HG03565 (cell line): ENCODE measurements around the gene RAF1.

Experiments
- ATAC-seq: cut with Tn5 transposase; IDR thresholded peaks from one replicate; pipeline ENCODE4 v1.9.1; 2021; ENCODE audit warnings: mild to moderate bottlenecking, moderate library complexity; ENCODE audit not compliant: unreplicated experiment

Gene RAF1

GRCh38 chr3:12593473-12593872 is 70.4 kb downstream of the RAF1 start:
- no peak for ATAC-seq

DNA sequence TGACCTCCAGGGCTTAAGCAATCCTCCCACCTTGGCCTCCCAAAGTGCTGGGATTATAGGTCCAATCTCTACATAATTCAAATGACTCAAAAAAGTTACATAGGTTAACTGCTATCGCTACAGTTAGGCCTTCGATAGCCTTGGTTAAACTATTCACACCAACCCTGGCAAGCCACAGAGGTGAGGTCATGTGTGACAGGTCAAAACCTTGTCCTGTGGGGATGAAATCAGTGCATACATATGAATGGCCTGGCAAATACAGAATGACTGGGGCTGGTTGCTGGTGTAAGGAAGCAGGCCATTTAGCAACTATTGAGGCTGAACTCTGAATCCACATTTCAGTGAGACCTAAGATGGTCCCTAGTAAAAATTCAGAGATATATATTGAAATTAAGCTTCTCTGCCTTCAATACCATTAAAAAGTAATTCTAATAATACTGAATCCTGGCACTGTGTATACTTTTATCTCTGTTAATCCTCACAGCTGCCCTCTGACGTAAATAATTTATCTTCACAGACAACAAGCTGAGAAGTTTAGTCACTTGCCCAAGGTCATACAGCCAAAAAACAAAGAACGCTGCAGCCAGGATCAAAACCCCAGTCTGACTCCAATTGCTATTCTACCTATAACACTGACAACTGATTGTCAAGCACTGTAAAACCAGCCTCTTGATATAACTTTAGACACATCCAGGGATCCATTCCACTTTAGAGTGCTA is 71.8 kb downstream of the RAF1 start:
- no peak for ATAC-seq

GRCh38 chr3:12591456-12591855 is 72.5 kb downstream of the RAF1 start:
- ATAC-seq: no peak

GRCh38 chr3:12590096-12590495 is 73.8 kb downstream of the RAF1 start:
- no peak for ATAC-seq

- ATAC-seq: no peak
These were observed 75.6 kb downstream of the RAF1 start for GRCh38 chr3:12588039-12589009.

DNA sequence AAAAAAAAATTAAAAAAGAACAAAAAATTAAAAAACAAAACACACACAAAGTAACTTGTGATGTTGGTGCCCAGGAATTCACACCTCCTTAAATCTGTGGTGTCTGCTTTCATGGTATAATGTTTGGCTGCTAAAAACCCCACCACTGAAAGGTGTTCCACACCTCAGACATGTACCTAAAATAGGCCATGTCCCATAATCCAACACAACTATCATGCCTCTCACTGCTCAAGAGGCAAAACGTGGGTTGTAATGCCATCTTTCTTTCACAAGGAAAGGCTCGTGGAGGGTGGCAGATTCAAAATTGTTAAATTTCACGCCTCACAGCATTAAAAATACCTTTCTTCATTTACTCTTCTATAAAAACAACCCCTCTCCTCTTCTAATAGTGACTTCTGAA is 77.5 kb downstream of the RAF1 start:
- no peak for ATAC-seq

DNA sequence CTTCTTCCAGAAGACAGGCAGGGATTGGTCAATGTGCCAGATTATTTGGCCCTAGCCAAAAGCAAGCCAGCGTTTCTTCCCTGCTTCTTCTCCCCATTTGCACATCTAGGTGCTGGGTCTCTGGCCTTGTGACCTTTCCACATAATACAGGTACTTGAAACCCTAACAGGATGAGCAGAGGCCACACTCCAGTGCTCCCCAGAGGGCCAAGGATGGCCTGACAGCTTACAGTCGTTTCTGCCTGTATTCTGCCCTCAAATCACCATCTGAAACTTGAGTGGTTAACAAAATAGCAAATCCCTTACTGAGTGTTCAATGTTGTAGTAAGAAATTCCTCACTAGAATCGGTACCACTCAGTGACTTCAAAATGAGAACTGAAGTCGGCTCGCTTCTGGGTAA is 77.9 kb downstream of the RAF1 start:
- no peak for ATAC-seq

DNA sequence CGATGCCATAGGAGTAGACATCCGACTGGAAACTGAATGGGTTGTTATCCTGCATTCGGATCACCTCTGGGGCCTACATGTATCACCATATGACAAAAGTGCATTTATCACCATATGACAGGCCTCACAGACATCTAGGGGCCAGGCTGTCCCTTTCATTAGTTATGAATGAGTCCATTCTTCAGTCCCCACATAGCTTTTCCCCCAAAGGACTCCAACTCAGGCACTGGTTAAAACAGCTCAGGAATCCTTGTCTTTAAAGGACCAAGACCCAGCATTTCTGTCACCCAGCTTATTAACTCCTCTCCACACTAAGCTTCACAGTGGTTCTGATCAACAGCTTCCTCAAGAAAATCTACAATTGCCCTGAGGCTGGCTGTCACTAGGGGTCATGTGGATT is 78.7 kb downstream of the RAF1 start:
- no peak for ATAC-seq

GRCh38 chr3:12584083-12584482 is 79.8 kb downstream of the RAF1 start:
- no peak for ATAC-seq

DNA sequence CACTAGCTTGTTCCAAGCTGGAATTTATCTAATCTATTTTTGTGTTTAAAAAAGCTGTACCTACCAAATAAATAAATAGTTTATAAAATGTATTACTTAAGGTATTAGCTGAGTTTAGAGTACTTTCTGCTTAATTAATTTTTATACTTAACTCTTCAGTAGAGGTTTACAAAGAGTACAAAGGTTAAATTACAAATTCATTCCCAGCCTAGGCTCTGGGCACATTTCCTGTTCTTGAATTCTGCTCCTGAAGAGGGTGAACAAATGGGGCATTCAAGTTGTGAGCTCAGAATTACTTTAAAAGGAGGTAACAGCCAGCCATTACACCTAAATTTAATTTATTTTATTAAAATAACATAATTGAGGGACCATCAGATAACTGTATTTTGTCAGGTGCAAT is 80.6 kb downstream of the RAF1 start:
- no peak for ATAC-seq

DNA sequence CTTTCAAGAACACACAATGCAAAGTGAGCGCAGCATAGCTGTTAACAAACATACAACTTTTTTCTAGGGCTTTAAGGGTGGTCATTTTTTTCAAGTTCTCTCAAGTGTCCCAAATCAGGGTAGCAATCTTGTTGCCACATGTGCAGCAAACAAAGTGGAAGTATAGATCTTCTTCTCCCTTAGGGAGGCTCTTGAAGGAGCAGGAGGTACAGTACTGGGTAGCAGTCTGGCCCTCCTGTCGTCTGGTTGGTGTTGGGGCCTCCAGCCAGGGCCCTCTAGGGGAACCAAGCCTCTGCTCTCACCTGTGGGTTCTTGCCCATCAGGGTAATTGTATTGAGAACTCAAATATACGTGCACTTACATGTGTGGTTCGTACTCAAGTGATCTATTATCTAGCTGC is 81.2 kb downstream of the RAF1 start:
- ATAC-seq: no peak

DNA sequence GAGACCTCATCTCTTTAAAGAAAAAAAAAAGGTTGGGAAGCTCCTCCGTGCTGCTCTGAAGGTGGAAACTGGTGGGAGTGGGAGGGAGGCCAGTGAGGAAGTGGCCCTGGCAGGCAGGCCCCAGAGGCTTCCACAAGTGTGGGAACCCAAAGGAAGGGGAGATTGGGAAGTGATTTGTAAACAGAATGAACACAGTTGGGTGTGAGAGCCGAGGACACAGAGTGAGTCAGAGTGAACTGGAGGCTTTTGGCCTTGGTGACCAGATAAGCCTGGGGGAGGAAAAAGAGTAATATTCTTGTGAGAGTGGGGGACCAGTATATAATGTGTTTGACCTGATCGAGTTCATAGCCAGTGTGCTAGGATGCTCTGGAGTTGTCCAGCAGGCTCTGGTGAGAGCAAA is 84.0 kb downstream of the RAF1 start:
- no peak for ATAC-seq

GRCh38 chr3:12579456-12579855 is 84.5 kb downstream of the RAF1 start:
- no peak for ATAC-seq

- no peak for ATAC-seq
These were observed 85.2 kb downstream of the RAF1 start for GRCh38 chr3:12578742-12579141.

- no peak for ATAC-seq
These were observed 86.5 kb downstream of the RAF1 start for GRCh38 chr3:12577379-12577778.

- no peak for ATAC-seq
These were observed 89.3 kb downstream of the RAF1 start for GRCh38 chr3:12574661-12575060.

GRCh38 chr3:12574131-12574530 is 89.8 kb downstream of the RAF1 start:
- ATAC-seq: no peak

DNA sequence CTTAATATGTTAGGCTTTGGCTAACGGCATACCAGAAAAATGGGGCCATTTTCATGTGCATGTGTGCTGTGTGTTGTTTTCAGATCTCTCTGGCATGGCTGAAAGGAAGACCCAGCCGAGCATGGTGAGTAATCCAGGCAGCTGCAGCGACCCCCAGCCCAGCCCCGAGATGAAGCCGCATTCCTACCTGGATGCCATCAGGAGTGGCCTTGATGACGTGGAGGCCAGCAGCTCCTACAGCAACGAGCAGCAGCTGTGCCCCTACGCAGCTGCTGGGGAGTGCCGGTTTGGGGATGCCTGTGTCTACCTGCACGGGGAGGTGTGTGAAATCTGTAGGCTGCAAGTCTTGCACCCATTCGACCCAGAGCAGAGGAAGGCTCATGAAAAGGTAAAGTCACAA is 91.9 kb downstream of the RAF1 start:
- no peak for ATAC-seq

GRCh38 chr3:12569836-12570235 is 94.1 kb downstream of the RAF1 start:
- ATAC-seq: no peak

DNA sequence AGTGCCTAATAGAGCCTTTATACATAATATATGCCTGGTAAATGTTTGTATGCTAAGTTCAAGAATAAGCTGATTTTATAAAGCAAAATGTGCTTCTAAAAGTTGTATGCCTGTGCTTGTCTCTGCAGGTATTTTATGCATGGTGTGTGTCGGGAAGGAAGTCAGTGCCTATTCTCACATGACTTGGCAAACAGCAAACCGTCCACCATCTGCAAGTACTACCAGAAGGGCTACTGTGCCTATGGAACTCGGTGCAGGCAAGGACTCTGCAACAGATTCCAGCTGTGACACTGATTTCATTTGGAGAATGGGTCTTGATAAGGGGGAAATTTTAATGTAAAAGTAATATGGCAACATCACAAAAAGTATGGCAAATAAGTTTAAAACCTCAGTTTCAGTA is 95.2 kb downstream of the RAF1 start:
- ATAC-seq: no peak

- no peak for ATAC-seq
These were observed 96.9 kb downstream of the RAF1 start for GRCh38 chr3:12566976-12567375.

- ATAC-seq: no peak
These were observed 101.5 kb downstream of the RAF1 start for GRCh38 chr3:12562451-12562850.
